GM21529 (cell line): ENCODE data around the gene PI4K2A.

Source experiments
- ATAC-seq: cut with Tn5 transposase; IDR thresholded peaks from one replicate; pipeline ENCODE4 v1.9.1; 2021; ENCODE audit not compliant: unreplicated experiment

Gene PI4K2A

GRCh38 chr10:97640174-97640867, at the start of gene PI4K2A:
Gene PI4K2A (plus strand): TSS chr10:97640671. CDS start chr10:97640743, 72 bp downstream.
- ATAC-seq: peak; percentile 98

- ATAC-seq: no peak
Observed at GRCh38 chr10:97590748-97591495, 49.5 kb upstream of the PI4K2A start.

GRCh38 chr10:97593421-97593820, 47.0 kb upstream of the PI4K2A start:
- no peak for ATAC-seq

- ATAC-seq: no peak
Observed at GRCh38 chr10:97596101-97597082, 44.1 kb upstream of the PI4K2A start.

- no peak for ATAC-seq
Observed at GRCh38 chr10:97597778-97598177, 42.7 kb upstream of the PI4K2A start.

- ATAC-seq: no peak
Observed at GRCh38 chr10:97598407-97599271, 41.8 kb upstream of the PI4K2A start.

- no peak for ATAC-seq
Observed at GRCh38 chr10:97599272-97599619, 41.2 kb upstream of the PI4K2A start.

- ATAC-seq: no peak
Observed at GRCh38 chr10:97600616-97601015, 39.9 kb upstream of the PI4K2A start.

- no peak for ATAC-seq
Observed at GRCh38 chr10:97601268-97602215, 38.9 kb upstream of the PI4K2A start.

- ATAC-seq: no peak
Observed at GRCh38 chr10:97607095-97607636, 33.3 kb upstream of the PI4K2A start.

GRCh38 chr10:97608991-97609561, 31.4 kb upstream of the PI4K2A start:
- ATAC-seq: no peak

- no peak for ATAC-seq
Observed at GRCh38 chr10:97611473-97611872, 29.0 kb upstream of the PI4K2A start.

GRCh38 chr10:97612386-97612785, 28.1 kb upstream of the PI4K2A start:
- ATAC-seq: no peak

- no peak for ATAC-seq
Observed at GRCh38 chr10:97618285-97618684, 22.2 kb upstream of the PI4K2A start.

- no peak for ATAC-seq
Observed at GRCh38 chr10:97618733-97619132, 21.7 kb upstream of the PI4K2A start.

GRCh38 chr10:97623277-97623676, 17.2 kb upstream of the PI4K2A start:
- no peak for ATAC-seq

- no peak for ATAC-seq
Observed at GRCh38 chr10:97627731-97628130, 12.7 kb upstream of the PI4K2A start.

- no peak for ATAC-seq
Observed at GRCh38 chr10:97628228-97628627, 12.2 kb upstream of the PI4K2A start.

- ATAC-seq: no peak
Observed at GRCh38 chr10:97629289-97629688, 11.2 kb upstream of the PI4K2A start.
